HepG2 (cell line): ENCODE measurements around the gene SSNA1. TPM values are rescaled to one million over a fixed set of nuclear protein-coding genes. Genes with fewer than 3 reads are reported as not detected.

ENCODE experiments used
- CC2D1A ChIP-seq: sonication (generic); formaldehyde crosslinking; IDR thresholded peaks from 2 replicates; pipeline ENCODE4 v1.8.1; 2023; ENCODE audit warnings: mild to moderate bottlenecking, missing genetic modification reagents
- CCDC6 ChIP-seq: sonication (generic); formaldehyde crosslinking; IDR thresholded peaks from 2 replicates; pipeline ENCODE4 v1.8.1; 2022; ENCODE audit warnings: mild to moderate bottlenecking, missing genetic modification reagents, moderate library complexity
- E2F5 ChIP-seq: sonication (generic); formaldehyde crosslinking; conservative IDR thresholded peaks from 2 replicates; pipeline ENCODE4 v1.4.0; 2020; ENCODE audit warnings: missing genetic modification reagents
- FOXA3 ChIP-seq: IDR thresholded peaks from 2 replicates; pipeline ENCODE4 v1.6.1; 2016; ENCODE audit warnings: missing genetic modification reagents, missing compliant biosample characterization
- GABPA ChIP-seq, 2 experiments: IDR thresholded peaks; 2 replicates each; pipeline ENCODE4 v1.6.1; 2011 to 2016; ENCODE audit warnings: low read depth in 2 of 2, low read length in 1 of 2, missing biosample characterization in 1 of 2, missing genetic modification characterization in 1 of 2
- KDM6A ChIP-seq: IDR thresholded peaks from 2 replicates; pipeline ENCODE4 v1.6.1; 2016; ENCODE audit warnings: low read depth
- LBX2 ChIP-seq: sonication (generic); formaldehyde crosslinking; IDR thresholded peaks from 2 replicates; pipeline ENCODE4 v1.5.0; 2020; ENCODE audit warnings: missing genetic modification reagents, mild to moderate bottlenecking, borderline replicate concordance
- MAZ ChIP-seq, 2 experiments: sonication (generic) in 1 of 2; formaldehyde crosslinking in 1 of 2; IDR thresholded peaks; 2 replicates each; pipeline versions ENCODE4 v1.5.0 to v1.6.1; 2012 to 2020; ENCODE audit warnings: low read depth in 2 of 2, mild to moderate bottlenecking in 2 of 2, borderline replicate concordance in 1 of 2, improper control_type of control experiment in 1 of 2, low read length in 1 of 2, missing genetic modification reagents in 1 of 2, moderate library complexity in 1 of 2
- MXD3 ChIP-seq: IDR thresholded peaks from 2 replicates; pipeline ENCODE4 v1.6.1; 2016; ENCODE audit warnings: mild to moderate bottlenecking, missing biosample characterization, missing genetic modification reagents
- POLR2G ChIP-seq: fragments of 200-400 bp; formaldehyde crosslinking; IDR thresholded peaks from 2 replicates; pipeline ENCODE4 v1.6.1; 2018; ENCODE audit warnings: mild to moderate bottlenecking, low read depth, low read length, moderate library complexity
- TGIF2 ChIP-seq: IDR thresholded peaks from 2 replicates; pipeline ENCODE4 v1.6.1; 2016; ENCODE audit warnings: control low read depth, missing compliant biosample characterization
- YEATS4 ChIP-seq: sonication (generic); formaldehyde crosslinking; IDR thresholded peaks from 2 replicates; pipeline ENCODE4 v1.4.0; 2020; ENCODE audit warnings: missing genetic modification reagents, borderline replicate concordance
- ZBTB38 ChIP-seq: sonication (generic); formaldehyde crosslinking; IDR thresholded peaks from 2 replicates; pipeline ENCODE4 v1.5.1; 2020; ENCODE audit warnings: mild to moderate bottlenecking, missing genetic modification reagents
- ZKSCAN8 ChIP-seq: IDR thresholded peaks from 2 replicates; pipeline ENCODE4 v1.6.1; 2016; ENCODE audit warnings: borderline replicate concordance, missing genetic modification reagents, missing compliant biosample characterization
- ZNF24 ChIP-seq: fragments of 450-650 bp; IDR thresholded peaks from 2 replicates; pipeline ENCODE4 v1.6.1; 2017; ENCODE audit warnings: antibody characterized with exemption, mild to moderate bottlenecking
- ZNF281 ChIP-seq: sonication (generic); formaldehyde crosslinking; IDR thresholded peaks from 2 replicates; pipeline ENCODE4 v1.4.0; 2020; ENCODE audit warnings: missing genetic modification reagents, borderline replicate concordance
- ZNF605 ChIP-seq: sonication (generic); formaldehyde crosslinking; IDR thresholded peaks from 2 replicates; pipeline ENCODE4 v1.8.0; 2022; ENCODE audit warnings: mild to moderate bottlenecking, missing genetic modification reagents
- ZNF747 ChIP-seq: sonication (generic); formaldehyde crosslinking; IDR thresholded peaks from 2 replicates; pipeline ENCODE4 v1.8.1; 2023; ENCODE audit warnings: missing genetic modification reagents, mild to moderate bottlenecking, borderline replicate concordance
- polyA plus RNA-seq, 8 experiments: library from polyadenylated mRNA; depleted of rRNA in 3 of 8; stranded (reverse) in 7 of 8; unstranded in 1 of 8; fragments of >200 nt; fragmentation: Illumina TruSeq in 4 of 8; extraction: Trizol in 4 of 8; gene quantifications; 2 replicates each; pipeline versions ENCODE4 v1.2.1 to v1.2.3, GENCODE V29; 2011 to 2016; ENCODE audit warnings: low read depth in 4 of 8, missing spikeins in 1 of 8, mixed read lengths in 1 of 8; ENCODE audit not compliant: insufficient read depth in 1 of 8
- total RNA-seq, 5 experiments: library from RNA; depleted of rRNA; stranded (reverse); fragments of >200 nt; fragmentation: Illumina TruSeq; extraction: Trizol; gene quantifications; 2 replicates each; pipeline ENCODE4 v1.2.3, GENCODE V29; 2016; ENCODE audit warnings: low read depth in 1 of 5
- TF ChIP-seq, protein P1 (sequence below): sonication (generic); formaldehyde crosslinking; IDR thresholded peaks from 2 replicates; pipeline ENCODE4 v1.4.0; 2020; ENCODE audit warnings: mild to moderate bottlenecking, missing genetic modification reagents
- TF ChIP-seq, protein P2 (sequence below): sonication (generic); formaldehyde crosslinking; IDR thresholded peaks from 2 replicates; pipeline ENCODE4 v1.4.0; 2020; ENCODE audit warnings: missing genetic modification reagents

The SSNA1 gene
- total and polyA plus RNA-seq, 2 of the 13 experiments (the other 11 are each of a cell fraction or from before 2014, with no cell fraction given), result 35.9 to 49.4 TPM

GRCh38 chr9:137218212-137218753 is 29.8 kb downstream of the SSNA1 start (continued):
- TF ChIP-seq, protein P1, sequence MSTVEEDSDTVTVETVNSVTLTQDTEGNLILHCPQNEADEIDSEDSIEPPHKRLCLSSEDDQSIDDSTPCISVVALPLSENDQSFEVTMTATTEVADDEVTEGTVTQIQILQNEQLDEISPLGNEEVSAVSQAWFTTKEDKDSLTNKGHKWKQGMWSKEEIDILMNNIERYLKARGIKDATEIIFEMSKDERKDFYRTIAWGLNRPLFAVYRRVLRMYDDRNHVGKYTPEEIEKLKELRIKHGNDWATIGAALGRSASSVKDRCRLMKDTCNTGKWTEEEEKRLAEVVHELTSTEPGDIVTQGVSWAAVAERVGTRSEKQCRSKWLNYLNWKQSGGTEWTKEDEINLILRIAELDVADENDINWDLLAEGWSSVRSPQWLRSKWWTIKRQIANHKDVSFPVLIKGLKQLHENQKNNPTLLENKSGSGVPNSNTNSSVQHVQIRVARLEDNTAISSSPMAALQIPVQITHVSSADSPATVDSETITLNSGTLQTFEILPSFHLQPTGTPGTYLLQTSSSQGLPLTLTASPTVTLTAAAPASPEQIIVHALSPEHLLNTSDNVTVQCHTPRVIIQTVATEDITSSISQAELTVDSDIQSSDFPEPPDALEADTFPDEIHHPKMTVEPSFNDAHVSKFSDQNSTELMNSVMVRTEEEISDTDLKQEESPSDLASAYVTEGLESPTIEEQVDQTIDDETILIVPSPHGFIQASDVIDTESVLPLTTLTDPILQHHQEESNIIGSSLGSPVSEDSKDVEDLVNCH (CRISPR knock-in tag), result no peak
- TF ChIP-seq POLR2G (no peak), ZNF605 (CRISPR knock-in tag) (no peak; the same call in 1 of the 2 replicates), CC2D1A (CRISPR knock-in tag) (no peak), ZKSCAN8 (CRISPR knock-in tag) (no peak), CCDC6 (CRISPR knock-in tag) (no peak), ZNF24 (no peak), ZNF281 (CRISPR knock-in tag) (no peak), KDM6A (CRISPR knock-in tag) (no peak), MAZ (IDR thresholded peaks at IDR 0.05; ENCODE audit: borderline replicate concordance, low read depth, low read length) (no peak), MAZ (CRISPR knock-in tag; IDR thresholded peaks at IDR 0.05; ENCODE audit: low read depth) (0 out of 2 replicates have a peak, but pooled peaks have one; percentile 22), YEATS4 (CRISPR knock-in tag) (0 out of 2 replicates have a peak, but pooled peaks have one; percentile 17), TGIF2 (CRISPR knock-in tag) (no peak), LBX2 (no peak), ZBTB38 (CRISPR knock-in tag) (peak; percentile 24; the same call in 1 of the 2 replicates), E2F5 (CRISPR knock-in tag) (no peak), FOXA3 (CRISPR knock-in tag) (no peak), ZNF747 (CRISPR knock-in tag) (no peak), GABPA (IDR thresholded peaks at IDR 0.05; ENCODE audit: low read depth, low read length) (no peak), GABPA (CRISPR knock-in tag; IDR thresholded peaks at IDR 0.05; ENCODE audit: low read depth) (no peak), MXD3 (no peak)
- TF ChIP-seq, protein P2, sequence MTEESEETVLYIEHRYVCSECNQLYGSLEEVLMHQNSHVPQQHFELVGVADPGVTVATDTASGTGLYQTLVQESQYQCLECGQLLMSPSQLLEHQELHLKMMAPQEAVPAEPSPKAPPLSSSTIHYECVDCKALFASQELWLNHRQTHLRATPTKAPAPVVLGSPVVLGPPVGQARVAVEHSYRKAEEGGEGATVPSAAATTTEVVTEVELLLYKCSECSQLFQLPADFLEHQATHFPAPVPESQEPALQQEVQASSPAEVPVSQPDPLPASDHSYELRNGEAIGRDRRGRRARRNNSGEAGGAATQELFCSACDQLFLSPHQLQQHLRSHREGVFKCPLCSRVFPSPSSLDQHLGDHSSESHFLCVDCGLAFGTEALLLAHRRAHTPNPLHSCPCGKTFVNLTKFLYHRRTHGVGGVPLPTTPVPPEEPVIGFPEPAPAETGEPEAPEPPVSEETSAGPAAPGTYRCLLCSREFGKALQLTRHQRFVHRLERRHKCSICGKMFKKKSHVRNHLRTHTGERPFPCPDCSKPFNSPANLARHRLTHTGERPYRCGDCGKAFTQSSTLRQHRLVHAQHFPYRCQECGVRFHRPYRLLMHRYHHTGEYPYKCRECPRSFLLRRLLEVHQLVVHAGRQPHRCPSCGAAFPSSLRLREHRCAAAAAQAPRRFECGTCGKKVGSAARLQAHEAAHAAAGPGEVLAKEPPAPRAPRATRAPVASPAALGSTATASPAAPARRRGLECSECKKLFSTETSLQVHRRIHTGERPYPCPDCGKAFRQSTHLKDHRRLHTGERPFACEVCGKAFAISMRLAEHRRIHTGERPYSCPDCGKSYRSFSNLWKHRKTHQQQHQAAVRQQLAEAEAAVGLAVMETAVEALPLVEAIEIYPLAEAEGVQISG, result no peak
